HFFc6 (cell line): ENCODE measurements around the gene CELA1. TPM values are rescaled to one million over a fixed set of nuclear protein-coding genes. Genes with fewer than 3 reads are reported as not detected.

ENCODE experiments used
- DNase-seq: peaks from one replicate; pipeline ENCODE4 v3.0.0-alpha.2; 2018
- H3K27ac Mint-ChIP-seq: 2 replicates; pipeline ENCODE4 v1.8.0; 2020; ENCODE audit warnings: mild to moderate bottlenecking, mixed read lengths
- H3K27me3 Mint-ChIP-seq: 2 replicates; pipeline ENCODE4 v1.8.0; 2021; ENCODE audit warnings: mild to moderate bottlenecking, moderate library complexity, mixed read lengths; ENCODE audit not compliant: insufficient read depth
- H3K36me3 Mint-ChIP-seq: 2 replicates; pipeline ENCODE4 v1.8.0; 2021; ENCODE audit warnings: low read depth, mixed read lengths
- H3K4me1 Mint-ChIP-seq: 2 replicates; pipeline ENCODE4 v1.8.0; 2020; ENCODE audit warnings: low read depth, mixed read lengths
- H3K4me3 Mint-ChIP-seq: 2 replicates; pipeline ENCODE4 v1.8.0; 2020; ENCODE audit warnings: mild to moderate bottlenecking, moderate library complexity, mixed read lengths
- H3K9me3 Mint-ChIP-seq: 2 replicates; pipeline ENCODE4 v1.8.0; 2020; ENCODE audit warnings: mild to moderate bottlenecking, mixed read lengths
- CTCF ChIP-seq: fragments of 200-600 bp; sonication (generic); IDR thresholded peaks from 2 replicates; pipeline ENCODE4 v1.5.0; 2021; ENCODE audit warnings: antibody characterized with exemption, mild to moderate bottlenecking
- total RNA-seq, 6 experiments: library from RNA; stranded (reverse); fragmentation: NEBNext Ultra II Directional; extraction: Animal tissue kit (Norgen Biotek cat#: 25700); gene quantifications; 2 replicates in 1 of 6; 3 replicates in 5 of 6; pipeline ENCODE4 v1.2.3, GENCODE V29; 2021

Gene CELA1
- total RNA-seq, 6 experiments from 2014 or later: not detected

- H3K9me3 Mint-ChIP-seq: no peaks in the 10 kb centered on the region
- no peak for DNase-seq
- peaks cover 18% of the 10 kb centered on the region for H3K4me1 Mint-ChIP-seq
- H3K27me3 Mint-ChIP-seq: peaks cover 4% of the 10 kb centered on the region
- H3K27ac Mint-ChIP-seq: no peak overlapping the region
- TF ChIP-seq CTCF: no peak
- H3K4me3 Mint-ChIP-seq: no peak overlapping the region
- no peaks in the 10 kb centered on the region for H3K36me3 Mint-ChIP-seq
Measured at GRCh38 chr12:51333536-51333935, 12.9 kb downstream of the CELA1 start.

GRCh38 chr12:51330186-51330585 lies 16.3 kb downstream of the CELA1 start:
- Mint-ChIP-seq H3K9me3 (no peaks in the 10 kb centered on the region), H3K27ac (no peak overlapping the region), H3K4me3 (no peak overlapping the region), H3K4me1 (peaks cover 32% of the 10 kb centered on the region), H3K27me3 (peaks cover 5% of the 10 kb centered on the region; the same call in 1 of the 2 replicates), H3K36me3 (no peaks in the 10 kb centered on the region)
- DNase-seq: no peak
- TF ChIP-seq CTCF: no peak

GRCh38 chr12:51329742-51330141 lies 16.7 kb downstream of the CELA1 start:
- no peaks in the 10 kb centered on the region for H3K36me3 Mint-ChIP-seq
- DNase-seq: no peak
- no peak for TF ChIP-seq CTCF
- peaks cover 27% of the 10 kb centered on the region for H3K4me1 Mint-ChIP-seq
- no peak overlapping the region for H3K4me3 Mint-ChIP-seq
- no peak overlapping the region for H3K27ac Mint-ChIP-seq
- peaks cover 5% of the 10 kb centered on the region; the same call in 1 of the 2 replicates for H3K27me3 Mint-ChIP-seq
- no peaks in the 10 kb centered on the region for H3K9me3 Mint-ChIP-seq

GRCh38 chr12:51328587-51328986 lies 17.9 kb downstream of the CELA1 start:
- Mint-ChIP-seq H3K9me3 (no peaks in the 10 kb centered on the region), H3K36me3 (no peaks in the 10 kb centered on the region), H3K27me3 (peaks cover 3% of the 10 kb centered on the region; the same call in 1 of the 2 replicates), H3K4me1 (peaks cover 24% of the 10 kb centered on the region), H3K27ac (no peak overlapping the region), H3K4me3 (no peak overlapping the region)
- DNase-seq: no peak
- no peak for TF ChIP-seq CTCF

GRCh38 chr12:51326698-51327439 lies 19.6 kb downstream of the CELA1 start:
- Mint-ChIP-seq H3K36me3 (no peaks in the 10 kb centered on the region), H3K27ac (peak overlapping the region; percentile 94)

More at GRCh38 chr12:51326698-51327439, 19.6 kb downstream of the CELA1 start:
- DNase-seq: peak; percentile 39
- no peaks in the 10 kb centered on the region for H3K9me3 Mint-ChIP-seq
- H3K4me1 Mint-ChIP-seq: peaks cover 25% of the 10 kb centered on the region
- H3K4me3 Mint-ChIP-seq: peak overlapping the region; percentile 66
- TF ChIP-seq CTCF: no peak
- peaks cover 3% of the 10 kb centered on the region for H3K27me3 Mint-ChIP-seq
